ENCODE data around the gene AHDC1. TPM values are rescaled to one million over a fixed set of nuclear protein-coding genes. Genes with fewer than 3 reads are reported as not detected.

The AHDC1 gene
- polyA plus RNA-seq, 3 donors = 0.16 to 3.3 (median 0.30) TPM

- no peak overlapping the region for H3K27ac ChIP-seq (ENCODE audit: low read depth in 1 of 2, low read length in 2 of 2)
- H3K4me1 Mint-ChIP-seq = peaks cover 2% of the 10 kb centered on the region
- no peak overlapping the region for H3K4me3 ChIP-seq (replicated peaks in 1 of 3; ENCODE audit: low read depth in 2 of 3, low read length in 3 of 3)
- peaks cover 13% of the 10 kb centered on the region for H4K20me1 ChIP-seq (ENCODE audit: insufficient read depth, low read length)
- no peaks in the 10 kb centered on the region for H3K9me3 Mint-ChIP-seq
- no peaks in the 10 kb centered on the region for H3K36me3 ChIP-seq (replicated peaks in 1 of 2; ENCODE audit: control insufficient read depth in 1 of 2, insufficient read depth in 2 of 2, low read length in 2 of 2)
- H3K36me3 Mint-ChIP-seq = no peaks in the 10 kb centered on the region
- no peaks in the 10 kb centered on the region for H3K79me2 ChIP-seq (ENCODE audit: insufficient read depth, low read length)
- no peak overlapping the region for H2AFZ ChIP-seq (ENCODE audit: insufficient read depth, low read depth, low read length, poor library complexity, severe bottlenecking)
- H3K27ac Mint-ChIP-seq = no peak overlapping the region
- no peaks in the 10 kb centered on the region for H3K27me3 Mint-ChIP-seq (ENCODE audit: low read depth in 3 of 3)
- H3K4me2 ChIP-seq (replicated peaks; ENCODE audit: extremely low read depth, low read length, poor library complexity, severe bottlenecking) = no peak overlapping the region
- DNase-seq = no peak
- no peaks in the 10 kb centered on the region for H3K27me3 ChIP-seq (ENCODE audit: control insufficient read depth in 2 of 2, insufficient read depth in 2 of 2, low read length in 2 of 2)
- H3K9me3 ChIP-seq (replicated peaks in 1 of 2; ENCODE audit: control insufficient read depth in 1 of 2, insufficient read depth in 1 of 2, low read length in 2 of 2) = no peaks in the 10 kb centered on the region
- TF ChIP-seq CTCF (IDR thresholded peaks at IDR 0.05) = no peak
- H3K4me3 Mint-ChIP-seq = no peak overlapping the region
- H3K9ac ChIP-seq (ENCODE audit: insufficient read depth, low read length, poor library complexity, severe bottlenecking) = no peak overlapping the region
- intact Hi-C loops (cut with micrococcal nuclease) = no loop called here
- WGBS (ENCODE audit: insufficient coverage) = 54% methylated on average over 3 of the region's 5 CpGs
- peaks cover 0 to 6% of the 10 kb centered on the region in 2 donors for H3K4me1 ChIP-seq (ENCODE audit: control insufficient read depth in 1 of 2, insufficient read depth in 2 of 2, low read length in 2 of 2)
These were observed 12.9 kb downstream of the AHDC1 start for GRCh38 chr1:27590917-27591508.

GRCh38 chr1:27589841-27590426, 14.0 kb downstream of the AHDC1 start:
- Histone ChIP-seq H3K4me2 (replicated peaks; ENCODE audit: extremely low read depth, low read length, poor library complexity, severe bottlenecking) (no peak overlapping the region), H2AFZ (ENCODE audit: insufficient read depth, low read depth, low read length, poor library complexity, severe bottlenecking) (no peak overlapping the region), H3K4me3 (replicated peaks in 1 of 3; ENCODE audit: low read depth in 2 of 3, low read length in 3 of 3) (no peak overlapping the region), H3K27ac (ENCODE audit: low read depth in 1 of 2, low read length in 2 of 2) (no peak overlapping the region), H3K79me2 (ENCODE audit: insufficient read depth, low read length) (no peaks in the 10 kb centered on the region), H3K4me1 (ENCODE audit: control insufficient read depth in 1 of 2, insufficient read depth in 2 of 2, low read length in 2 of 2) (peaks cover 0 to 6% of the 10 kb centered on the region in 2 donors), H3K27me3 (ENCODE audit: control insufficient read depth in 2 of 2, insufficient read depth in 2 of 2, low read length in 2 of 2) (no peaks in the 10 kb centered on the region), H3K36me3 (replicated peaks in 1 of 2; ENCODE audit: control insufficient read depth in 1 of 2, insufficient read depth in 2 of 2, low read length in 2 of 2) (no peaks in the 10 kb centered on the region), H3K9me3 (replicated peaks in 1 of 2; ENCODE audit: control insufficient read depth in 1 of 2, insufficient read depth in 1 of 2, low read length in 2 of 2) (no peaks in the 10 kb centered on the region), H4K20me1 (ENCODE audit: insufficient read depth, low read length) (peaks cover 12% of the 10 kb centered on the region), H3K9ac (ENCODE audit: insufficient read depth, low read length, poor library complexity, severe bottlenecking) (no peak overlapping the region)
- no peak for TF ChIP-seq CTCF (IDR thresholded peaks at IDR 0.05)
- Mint-ChIP-seq H3K27me3 (ENCODE audit: low read depth in 3 of 3) (no peaks in the 10 kb centered on the region), H3K4me1 (peaks cover 2% of the 10 kb centered on the region), H3K27ac (no peak overlapping the region), H3K9me3 (no peaks in the 10 kb centered on the region), H3K36me3 (no peaks in the 10 kb centered on the region), H3K4me3 (no peak overlapping the region)
- WGBS (ENCODE audit: insufficient coverage) = 75% methylated on average over 10 of the region's 13 CpGs
- intact Hi-C loops (cut with micrococcal nuclease) = no loop called here
- DNase-seq = no peak

Data from CD14-positive monocyte (primary cell).